Frontal cortex (tissue), 4 donors: ENCODE data around the gene BMPR1B. TPM values are rescaled to one million over a fixed set of nuclear protein-coding genes. Genes with fewer than 3 reads are reported as not detected.
"Not testable (repeated sequence)": the region's sequence is repeated elsewhere in the genome, so short reads cannot be mapped to it uniquely, and the experiment has no call there.

ENCODE experiments used
- DNase-seq, 2 donors: peaks; one replicate each; pipeline ENCODE4 v3.0.0; 2012; ENCODE audit warnings: low spot score in 2 of 2
- FAIRE-seq: peaks from 2 replicates; lab custom pipeline; 2012; peaks lifted over from hg19 to GRCh38; lab: Jason Lieb, UNC
- total RNA-seq: library from RNA; depleted of rRNA; stranded (reverse); fragments of >200 nt; gene quantifications from one replicate; pipeline ENCODE4 v1.2.3, GENCODE V29; 2014
- donor health status: control.
- donor health status: control.
- donor health status: control.

Gene BMPR1B
- total RNA-seq, 1 donor from 2014 or later = 8.2 TPM

GRCh38 chr4:95105983-95106382 is 348.2 kb downstream of the BMPR1B start:
- DNase-seq (no peak), FAIRE-seq (no peak)

GRCh38 chr4:95106408-95106928 is 348.7 kb downstream of the BMPR1B start:
- FAIRE-seq (no peak), DNase-seq (no peak)

- FAIRE-seq (no peak), DNase-seq (no peak)
Measured at GRCh38 chr4:95107004-95107403, 349.2 kb downstream of the BMPR1B start.

DNA sequence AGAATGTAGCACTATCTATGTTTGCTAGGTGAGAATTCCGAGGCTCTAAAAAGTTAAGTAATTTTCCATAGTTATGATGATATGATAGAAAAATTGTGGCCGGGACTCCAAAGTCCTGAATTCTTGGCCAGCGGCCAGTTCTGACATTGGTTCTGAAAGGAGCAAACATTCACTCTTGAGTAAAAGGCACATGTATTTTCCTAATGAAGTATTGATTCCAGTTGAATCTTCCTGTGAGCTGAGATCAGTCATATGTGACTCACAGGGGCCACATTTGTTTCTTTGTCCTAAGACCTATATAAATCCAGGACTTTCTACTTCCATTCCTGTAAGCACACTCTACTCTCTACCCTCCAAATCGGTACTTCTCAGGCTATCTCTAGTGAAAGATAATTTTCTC is 349.9 kb downstream of the BMPR1B start:
- FAIRE-seq (no peak), DNase-seq (no peak)

DNA sequence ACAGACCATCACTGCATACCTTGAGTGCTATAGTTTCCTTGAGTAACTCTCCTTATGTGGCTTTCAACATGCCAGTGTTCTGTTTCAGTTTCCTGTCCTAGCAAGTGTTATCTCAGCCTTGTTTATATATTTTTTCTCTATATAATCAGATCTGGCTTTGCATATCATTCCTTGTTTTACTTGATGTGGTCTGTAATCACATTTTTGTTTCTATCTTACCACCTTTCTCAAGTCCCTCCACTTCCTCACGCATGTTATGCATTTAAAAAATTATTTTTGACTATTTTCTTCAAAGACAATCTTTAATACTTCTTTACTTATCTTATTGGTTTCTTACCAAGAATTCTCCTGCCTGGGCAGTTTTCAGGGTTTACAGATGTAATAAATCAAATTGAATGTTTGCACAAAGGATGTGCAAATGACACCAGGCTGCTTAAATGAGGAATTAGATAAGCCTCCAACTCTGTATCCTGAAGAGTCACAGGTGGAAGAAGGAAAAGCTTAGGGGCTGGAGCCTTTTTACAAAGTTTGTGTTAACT is 351.2 kb downstream of the BMPR1B start:
- FAIRE-seq (no peak), DNase-seq (no peak)

GRCh38 chr4:95114521-95114920 is 356.8 kb downstream of the BMPR1B start:
- DNase-seq (no peak), FAIRE-seq (no peak)

DNA sequence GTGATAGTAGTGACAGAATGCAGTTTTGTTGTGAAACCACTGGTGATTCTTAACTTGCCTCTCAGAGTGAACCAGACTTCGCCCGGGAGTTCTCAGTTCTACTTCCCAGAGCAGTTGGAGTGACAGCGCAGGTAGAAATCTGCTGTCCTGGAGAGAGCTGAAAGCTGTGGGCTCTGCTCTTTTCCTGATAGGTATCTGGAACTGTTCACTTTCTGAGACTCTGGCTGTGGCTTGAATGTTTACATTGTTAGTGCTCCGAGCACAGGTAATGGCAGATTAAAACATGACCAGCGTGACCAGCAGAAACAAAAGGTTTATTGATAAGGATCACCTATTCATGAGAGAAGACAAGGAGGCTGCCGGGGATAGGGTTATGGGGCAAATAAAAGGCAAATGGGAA is 360.7 kb downstream of the BMPR1B start:
- FAIRE-seq = no peak
- DNase-seq = no peak

- DNase-seq (no peak), FAIRE-seq (no peak)
Measured at GRCh38 chr4:95120456-95120855, 362.7 kb downstream of the BMPR1B start.

DNA sequence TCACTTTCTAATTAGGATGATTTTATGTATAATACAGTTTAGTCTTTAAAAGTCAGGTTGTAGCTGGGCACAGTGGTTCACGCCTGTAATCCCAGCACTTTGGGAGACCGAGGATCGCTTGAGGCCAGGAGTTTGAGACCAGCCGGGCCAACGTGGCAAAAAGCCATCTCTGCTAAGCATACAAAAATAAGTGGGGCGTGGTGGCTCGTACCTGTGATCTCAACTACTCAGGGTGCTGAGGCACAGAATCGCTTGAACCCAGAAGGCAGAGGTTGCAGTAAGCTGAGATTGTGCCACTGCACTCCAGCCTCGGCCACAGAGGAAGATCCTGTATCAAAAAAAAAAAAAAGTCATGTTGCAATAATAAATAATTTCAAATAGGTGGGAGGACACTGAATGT is 364.2 kb downstream of the BMPR1B start:
- no peak for FAIRE-seq
- DNase-seq = no peak

DNA sequence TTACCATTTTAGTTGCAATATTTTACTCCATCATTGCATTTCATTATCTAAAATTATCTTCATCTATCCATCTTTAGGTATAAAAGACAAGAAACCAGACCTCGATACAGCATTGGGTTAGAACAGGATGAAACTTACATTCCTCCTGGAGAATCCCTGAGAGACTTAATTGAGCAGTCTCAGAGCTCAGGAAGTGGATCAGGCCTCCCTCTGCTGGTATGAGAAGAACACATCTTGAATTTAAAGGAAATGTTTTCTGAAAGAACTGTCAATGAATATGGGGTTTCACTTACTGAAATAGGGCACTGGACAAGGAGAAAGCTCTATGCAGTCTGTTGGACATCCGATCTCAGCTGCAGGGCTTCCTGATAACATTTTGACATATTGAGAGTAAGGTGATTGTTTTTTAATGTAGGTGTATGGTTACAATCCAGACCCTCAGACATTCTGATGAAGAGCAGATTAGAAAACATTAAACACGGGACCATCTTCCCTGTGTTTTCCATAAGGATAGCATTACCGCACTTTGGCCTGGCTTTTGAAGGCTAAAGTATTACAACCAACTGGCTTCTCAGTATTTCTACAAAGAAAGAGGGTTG is 367.2 kb downstream of the BMPR1B start:
- DNase-seq (peak in 1 of 2 donors; percentile 21), FAIRE-seq (no peak)

DNA sequence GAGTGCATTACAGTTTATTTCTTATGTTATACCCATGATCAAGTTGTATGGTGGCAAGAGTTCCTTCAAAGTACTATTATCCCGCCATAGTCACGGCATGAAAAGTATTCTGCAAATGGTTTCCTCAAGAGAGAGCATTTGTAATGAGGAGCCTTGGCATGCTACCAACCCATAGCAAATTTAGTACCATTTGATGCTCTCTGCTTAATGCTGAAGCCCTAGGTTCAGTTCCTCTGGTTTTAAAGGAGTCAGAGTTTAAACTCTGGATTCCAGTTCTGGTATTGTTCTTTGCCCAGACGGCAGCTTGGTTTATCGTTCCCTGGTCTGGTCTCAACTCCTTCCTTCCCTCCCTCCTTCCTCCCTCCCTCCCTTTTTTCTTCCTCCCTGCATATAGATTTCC is 371.3 kb downstream of the BMPR1B start:
- DNase-seq (no peak), FAIRE-seq (no peak)

- FAIRE-seq (no peak), DNase-seq (peak in 1 of 2 donors; percentile 10)
Measured at GRCh38 chr4:95129821-95130311, 372.1 kb downstream of the BMPR1B start.

GRCh38 chr4:95134016-95134415 is 376.3 kb downstream of the BMPR1B start:
- not testable (repeated sequence) for FAIRE-seq

GRCh38 chr4:95139424-95139823 is 381.7 kb downstream of the BMPR1B start:
- not testable (repeated sequence) for FAIRE-seq, DNase-seq

More at GRCh38 chr4:95134016-95134415, 376.3 kb downstream of the BMPR1B start:
- not testable (repeated sequence) for DNase-seq

DNA sequence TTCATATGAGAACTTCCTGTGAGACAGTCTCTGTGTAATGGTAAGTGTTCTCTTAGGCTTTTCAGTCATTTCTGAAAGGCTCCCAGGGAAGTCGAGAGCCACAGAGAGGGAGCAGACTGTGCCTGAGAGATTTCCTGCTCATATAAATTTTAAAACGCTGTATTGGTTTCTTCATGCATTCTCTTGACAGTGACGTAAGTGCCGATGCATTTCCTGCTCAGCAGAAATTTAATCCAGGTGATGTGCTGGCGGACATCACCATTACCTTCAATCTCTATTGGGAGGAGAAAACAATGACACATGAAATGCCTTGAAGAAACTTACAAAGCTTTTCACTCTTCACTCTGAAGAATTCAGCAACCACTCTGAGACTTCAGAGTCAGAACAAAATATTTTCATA is 383.6 kb downstream of the BMPR1B start:
- FAIRE-seq (no peak), DNase-seq (no peak)

- DNase-seq (no peak), FAIRE-seq (no peak)
Measured at GRCh38 chr4:95142932-95143331, 385.2 kb downstream of the BMPR1B start.

DNA sequence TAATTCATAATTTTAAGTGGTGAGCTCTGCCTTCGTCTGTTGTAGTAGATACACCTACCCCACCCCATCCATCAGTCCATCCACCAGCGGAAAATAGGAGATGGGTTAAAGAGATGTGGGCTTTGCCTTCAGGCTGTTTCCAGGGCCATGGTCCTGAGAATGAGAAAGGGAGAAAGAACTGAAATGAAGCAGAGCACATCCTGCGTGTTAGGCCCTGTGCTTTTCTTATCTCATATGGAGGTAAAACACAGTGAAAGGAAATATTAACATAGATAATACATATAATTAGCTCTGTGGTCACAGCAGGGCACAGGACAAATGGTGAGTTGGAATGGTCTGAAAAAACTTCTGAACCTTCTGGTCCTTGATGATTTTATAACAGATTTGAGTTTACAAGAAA is 393.5 kb downstream of the BMPR1B start:
- DNase-seq (no peak), FAIRE-seq (no peak)

GRCh38 chr4:95153182-95153581 is 395.4 kb downstream of the BMPR1B start:
- FAIRE-seq = no peak
- no peak for DNase-seq

DNA sequence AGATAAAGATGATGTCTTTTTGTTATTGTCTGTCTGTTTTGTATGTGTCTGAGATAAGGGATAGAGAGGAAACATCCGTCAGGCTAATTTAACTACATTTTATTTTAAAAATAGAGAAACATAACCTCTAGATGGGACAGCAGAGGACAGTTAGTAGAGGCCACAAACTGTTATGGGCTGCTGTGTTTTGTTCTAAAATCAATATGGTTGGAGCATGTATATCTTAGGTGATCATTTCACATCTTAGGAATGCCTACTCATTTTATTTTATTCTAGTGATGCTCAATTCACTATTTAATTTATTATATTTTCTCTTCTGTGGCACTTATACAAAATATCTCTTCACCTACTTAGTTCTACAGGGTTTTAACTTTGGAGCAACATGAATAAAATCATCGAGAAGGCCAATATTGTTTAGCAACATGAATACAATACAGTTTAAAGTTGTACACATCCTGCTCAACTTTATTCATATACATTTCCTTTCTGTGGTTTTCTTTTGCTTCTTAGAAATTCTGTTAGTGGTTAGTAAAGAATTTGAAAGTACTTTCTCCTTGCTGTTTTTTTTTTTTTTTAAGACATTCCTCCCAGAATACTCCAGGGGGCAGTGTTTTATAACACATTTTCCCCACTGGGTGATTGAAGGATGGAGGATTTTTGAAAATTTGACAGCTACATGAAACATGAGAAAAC is 398.1 kb downstream of the BMPR1B start:
- FAIRE-seq (peak; percentile 92), DNase-seq (no peak)

DNA sequence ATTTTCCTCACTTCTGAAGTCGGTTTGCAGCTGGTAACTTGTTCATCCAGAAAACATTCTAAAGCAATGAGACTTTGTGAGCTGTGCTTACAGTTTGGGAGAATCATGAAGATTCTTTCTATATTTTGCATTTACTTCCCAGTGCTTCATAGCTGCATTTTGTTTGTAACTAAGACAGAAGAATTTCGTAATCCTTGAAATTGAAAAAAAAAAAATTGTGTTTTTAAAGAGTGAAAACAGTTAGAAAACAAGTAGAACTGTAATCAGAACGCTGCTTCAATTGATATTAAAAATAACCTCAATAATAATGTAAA is 398.7 kb downstream of the BMPR1B start:
- DNase-seq (no peak), FAIRE-seq (no peak)

DNA sequence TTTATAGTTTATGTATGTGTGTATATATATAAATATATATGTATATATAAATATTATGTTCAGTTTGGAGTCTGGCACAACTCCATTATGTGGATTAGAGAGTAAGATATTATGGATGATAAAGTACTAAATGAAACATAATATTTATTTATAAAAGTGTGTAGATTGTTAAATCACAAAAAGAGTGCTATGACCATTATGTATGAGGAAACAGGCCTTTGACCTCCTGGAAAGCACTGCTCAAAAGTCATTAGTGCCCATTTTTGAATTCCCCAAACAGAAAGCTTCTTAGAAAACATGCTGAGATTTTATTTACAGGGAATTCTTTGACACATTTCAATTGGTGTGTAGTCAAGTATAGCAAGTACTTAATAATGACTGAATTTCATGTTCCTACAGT is 399.8 kb downstream of the BMPR1B start:
- FAIRE-seq (peak; percentile 70), DNase-seq (no peak)
